CD4-positive, alpha-beta T cell treated with Interleukin-6 for 4 hours (primary cell): ENCODE measurements around the gene PROX1.

Source experiments
- DNase-seq: peaks from one replicate; pipeline ENCODE4 v3.0.0-alpha.2; 2020; ENCODE audit warnings: mixed read lengths

Gene PROX1

GRCh38 chr1:214026985-214027384, 39.2 kb downstream of the PROX1 start:
- no peak for DNase-seq

- DNase-seq = no peak
These were observed 39.7 kb downstream of the PROX1 start for GRCh38 chr1:214027498-214027897.

- DNase-seq = no peak
These were observed 40.3 kb downstream of the PROX1 start for GRCh38 chr1:214028095-214028494.

- no peak for DNase-seq
These were observed 41.1 kb downstream of the PROX1 start for GRCh38 chr1:214028649-214029406.

GRCh38 chr1:214029796-214030195, 42.0 kb downstream of the PROX1 start:
- no peak for DNase-seq

- no peak for DNase-seq
These were observed 43.5 kb downstream of the PROX1 start for GRCh38 chr1:214031267-214031650.

- DNase-seq = no peak
These were observed 49.7 kb downstream of the PROX1 start for GRCh38 chr1:214037468-214037867.

- no peak for DNase-seq
These were observed 51.7 kb downstream of the PROX1 start for GRCh38 chr1:214039394-214040018.

GRCh38 chr1:214043167-214043566, 55.4 kb downstream of the PROX1 start:
- no peak for DNase-seq

GRCh38 chr1:214044438-214045214, 56.9 kb downstream of the PROX1 start:
- no peak for DNase-seq

- no peak for DNase-seq
These were observed 63.0 kb downstream of the PROX1 start for GRCh38 chr1:214050513-214051401.

- no peak for DNase-seq
These were observed 64.0 kb downstream of the PROX1 start for GRCh38 chr1:214051786-214052185.

- no peak for DNase-seq
These were observed 70.3 kb downstream of the PROX1 start for GRCh38 chr1:214058076-214058475.

GRCh38 chr1:214066190-214066589, 78.4 kb downstream of the PROX1 start:
- no peak for DNase-seq

GRCh38 chr1:214066936-214067335, 79.2 kb downstream of the PROX1 start:
- DNase-seq = no peak

GRCh38 chr1:214067397-214067796, 79.6 kb downstream of the PROX1 start:
- DNase-seq = no peak

- DNase-seq = no peak
These were observed 80.3 kb downstream of the PROX1 start for GRCh38 chr1:214067853-214068703.

GRCh38 chr1:214068979-214069378, 81.2 kb downstream of the PROX1 start:
- DNase-seq = no peak

- no peak for DNase-seq
These were observed 83.7 kb downstream of the PROX1 start for GRCh38 chr1:214071469-214071868.

GRCh38 chr1:214072426-214073157, 84.8 kb downstream of the PROX1 start:
- DNase-seq = no peak

- DNase-seq = no peak
These were observed 86.7 kb downstream of the PROX1 start for GRCh38 chr1:214074477-214074876.
